ENCODE results near the gene ELMO1. TPM values are rescaled to one million over a fixed set of nuclear protein-coding genes. Genes with fewer than 3 reads are reported as not detected.

Gene ELMO1
- total RNA-seq, 1 experiment from 2014 or later = not detected

DNA sequence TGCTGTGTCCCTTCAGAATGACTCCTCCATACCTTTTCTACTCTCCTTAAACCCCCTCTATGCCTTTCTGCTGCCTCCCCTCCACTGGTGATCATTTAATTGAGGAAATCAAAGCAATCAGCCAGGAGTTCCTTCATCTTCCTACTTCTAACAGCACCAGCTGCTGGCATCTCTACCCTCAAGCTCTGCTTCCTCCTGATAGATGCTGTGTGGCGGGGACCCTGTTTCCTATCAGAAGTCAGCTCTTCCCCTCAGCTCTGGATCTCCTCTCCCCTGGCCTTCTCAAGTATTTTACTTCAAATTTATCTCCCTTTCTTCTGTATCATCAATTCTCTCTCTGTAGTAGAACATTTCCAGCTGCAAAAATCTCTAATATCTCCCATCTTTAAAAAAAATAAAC, 183.7 kb downstream of the ELMO1 start:
- no peak for DNase-seq
- Histone ChIP-seq H3K9me3 (no peaks in the 10 kb centered on the region), H3K27me3 (no peaks in the 10 kb centered on the region), H3K36me3 (no peaks in the 10 kb centered on the region), H3K4me3 (no peak overlapping the region)

DNA sequence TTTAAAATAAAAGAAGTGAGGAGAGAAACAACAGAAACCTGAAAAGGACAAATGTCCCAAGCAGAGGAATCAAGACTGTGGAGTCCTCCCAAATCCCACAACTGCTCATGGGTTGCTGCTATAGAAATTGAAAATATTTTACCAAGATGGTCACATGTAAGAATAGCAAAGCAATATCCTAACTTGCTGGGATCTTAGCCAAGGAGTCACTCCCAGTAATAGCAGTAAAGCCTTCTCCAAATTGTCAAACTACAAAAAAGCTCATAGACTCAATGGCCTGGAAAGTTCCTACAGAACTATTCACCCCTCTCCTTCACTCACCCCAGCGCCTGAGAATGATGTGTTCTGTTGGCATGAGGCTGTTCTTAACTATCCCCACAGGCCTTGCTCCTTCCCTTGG, 186.5 kb downstream of the ELMO1 start:
- Histone ChIP-seq H3K9me3 (no peaks in the 10 kb centered on the region), H3K27me3 (peaks cover 3% of the 10 kb centered on the region; the same call in 1 of the 2 replicates), H3K36me3 (no peaks in the 10 kb centered on the region), H3K4me3 (no peak overlapping the region)
- no peak for DNase-seq

DNA sequence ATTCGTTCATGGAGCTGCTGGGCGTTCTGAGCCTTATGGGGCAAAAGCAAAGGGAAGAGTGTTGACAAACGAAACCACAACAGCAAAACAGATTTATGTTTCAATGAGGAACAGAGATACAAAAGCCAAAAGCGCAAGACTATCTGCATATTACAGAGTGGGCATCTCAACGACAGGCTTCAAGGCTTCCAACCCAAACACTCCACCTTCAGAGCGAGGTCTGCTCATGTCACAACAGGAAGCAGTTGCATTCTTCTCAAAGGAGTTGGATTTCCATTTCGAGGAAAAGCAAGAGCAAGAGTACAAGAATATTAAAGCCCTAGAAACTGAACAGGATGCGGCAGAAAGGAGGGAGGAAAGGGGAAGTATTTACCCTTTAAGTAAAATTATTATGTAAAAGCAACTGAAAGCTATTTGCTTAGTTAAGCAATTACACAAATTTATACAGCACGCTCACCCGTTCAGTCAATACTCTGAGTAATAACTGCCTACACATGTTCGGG, 189.3 kb downstream of the ELMO1 start:
- Histone ChIP-seq H3K27me3 (peaks cover 3% of the 10 kb centered on the region; the same call in 1 of the 2 replicates), H3K9me3 (no peaks in the 10 kb centered on the region), H3K4me3 (no peak overlapping the region), H3K36me3 (no peaks in the 10 kb centered on the region)
- no peak for DNase-seq

DNA sequence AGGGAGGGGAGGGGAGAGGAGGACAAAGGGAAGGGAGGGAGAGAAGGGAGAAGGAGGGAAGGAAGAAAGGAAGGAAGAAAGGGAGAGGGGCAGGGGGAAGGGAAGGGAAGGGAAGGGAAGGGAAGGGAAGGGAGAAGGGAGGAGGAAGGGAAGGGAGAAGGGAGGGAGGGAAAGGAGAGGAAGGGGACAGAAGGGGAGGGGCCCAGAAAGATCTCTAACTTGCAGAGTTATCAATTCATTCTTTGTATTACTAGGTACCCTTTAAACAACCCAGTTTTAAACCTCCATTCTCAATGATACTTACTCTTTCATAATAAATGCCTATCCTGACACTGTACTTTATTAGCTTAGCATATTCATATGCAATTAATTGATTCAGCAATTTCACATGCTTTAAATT, 192.0 kb downstream of the ELMO1 start:
- no peaks in the 10 kb centered on the region for H3K9me3 ChIP-seq
- no peaks in the 10 kb centered on the region for H3K36me3 ChIP-seq
- no peak overlapping the region for H3K4me3 ChIP-seq
- DNase-seq = no peak
- H3K27me3 ChIP-seq = peaks cover 3% of the 10 kb centered on the region; the same call in 1 of the 2 replicates

DNA sequence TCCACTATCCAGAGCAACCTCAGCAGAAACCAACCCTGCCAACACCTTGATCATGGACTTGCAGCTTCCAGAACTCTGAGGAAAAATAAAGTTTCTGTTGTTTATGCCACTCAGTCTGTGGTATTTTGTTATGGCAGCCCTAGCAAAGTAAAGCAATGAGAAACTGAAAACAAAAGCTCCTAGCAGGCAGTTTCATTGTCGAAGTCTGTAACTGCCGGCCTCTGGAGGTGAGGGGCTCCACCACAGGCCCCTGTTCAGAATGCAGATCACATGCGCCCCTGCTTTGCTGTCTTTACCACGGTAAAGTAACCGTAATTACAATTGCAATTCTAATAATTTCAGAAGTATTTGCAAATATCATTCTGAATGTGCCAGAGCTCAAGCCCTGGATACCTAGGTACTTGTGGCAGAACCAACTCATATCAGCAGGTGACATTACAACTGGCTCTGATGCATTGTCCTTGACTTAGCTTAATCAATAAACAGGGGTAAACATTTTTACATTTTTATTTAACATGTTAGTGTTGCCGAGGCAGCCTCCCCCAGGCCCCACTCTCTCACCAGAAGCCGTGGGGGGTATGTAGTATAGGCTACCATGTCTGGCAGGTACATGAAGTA, 193.2 kb downstream of the ELMO1 start:
- peaks cover 3% of the 10 kb centered on the region; the same call in 1 of the 2 replicates for H3K27me3 ChIP-seq
- no peaks in the 10 kb centered on the region for H3K36me3 ChIP-seq
- no peak for DNase-seq
- no peaks in the 10 kb centered on the region for H3K9me3 ChIP-seq
- H3K4me3 ChIP-seq = no peak overlapping the region

DNA sequence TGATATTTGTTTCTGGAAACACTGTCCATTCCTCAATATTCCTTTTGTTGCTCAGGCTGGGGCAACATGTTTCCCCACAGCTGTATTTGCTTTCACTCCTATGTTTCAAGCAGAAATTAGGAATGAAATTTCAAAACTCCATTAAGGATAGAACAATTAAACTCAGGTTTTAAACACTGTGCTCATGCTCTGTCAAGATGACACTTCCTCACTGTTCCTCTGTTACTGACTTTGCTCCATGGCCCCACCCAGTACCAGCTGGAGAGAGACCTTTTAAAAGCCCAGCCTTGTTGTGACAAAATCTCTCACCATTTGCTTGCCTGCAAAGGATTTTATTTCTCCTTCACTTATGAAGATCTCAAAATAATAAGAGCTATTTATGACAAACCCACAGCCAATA, 197.4 kb downstream of the ELMO1 start:
- Histone ChIP-seq H3K36me3 (no peaks in the 10 kb centered on the region), H3K4me3 (no peak overlapping the region), H3K27me3 (no peaks in the 10 kb centered on the region), H3K9me3 (no peaks in the 10 kb centered on the region)
- DNase-seq = no peak

DNA sequence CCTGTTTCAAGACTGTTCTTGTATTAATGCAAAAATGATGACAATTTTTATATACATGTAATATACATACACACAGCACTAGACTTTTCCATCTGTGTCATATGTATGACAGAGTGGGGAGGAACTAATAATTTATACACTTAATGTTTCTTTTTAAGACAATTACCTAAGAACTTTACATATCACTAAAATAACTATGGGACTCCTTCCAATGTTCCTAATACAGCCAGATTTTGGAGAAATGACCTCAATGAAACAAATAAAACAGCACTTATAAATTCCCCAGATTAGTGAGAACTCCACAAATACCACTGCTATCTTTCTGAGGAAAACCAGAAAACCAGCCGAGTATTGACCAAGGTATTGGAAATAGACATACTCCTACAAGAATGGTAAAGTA, 199.4 kb downstream of the ELMO1 start:
- Histone ChIP-seq H3K36me3 (no peaks in the 10 kb centered on the region), H3K4me3 (no peak overlapping the region), H3K27me3 (no peaks in the 10 kb centered on the region), H3K9me3 (no peaks in the 10 kb centered on the region)
- no peak for DNase-seq

DNA sequence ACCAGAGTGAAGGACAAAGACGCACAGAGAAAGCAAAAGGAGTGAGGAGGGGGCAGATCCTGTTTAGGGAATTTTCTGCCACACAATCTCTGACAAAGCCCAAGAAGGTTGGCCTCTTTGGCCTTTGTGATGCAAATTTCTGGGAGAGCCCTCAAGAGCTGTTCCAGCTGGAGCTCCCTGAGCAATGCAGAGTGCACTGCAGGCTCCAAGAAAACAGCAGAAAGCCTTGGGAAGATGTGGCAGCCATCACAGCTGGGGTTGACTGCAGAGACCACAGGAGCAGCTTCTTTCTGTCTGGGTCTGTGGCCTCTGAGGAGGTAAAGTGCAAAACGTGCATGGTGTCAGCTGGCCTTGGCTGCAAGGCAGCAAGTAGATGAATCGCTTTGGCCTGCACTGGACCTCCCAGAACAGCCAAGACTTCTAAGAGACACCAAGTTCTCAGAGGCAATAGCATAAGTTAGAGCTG, 200.2 kb downstream of the ELMO1 start:
- H3K4me3 ChIP-seq = no peak overlapping the region
- H3K27me3 ChIP-seq = no peaks in the 10 kb centered on the region
- DNase-seq = no peak
- no peaks in the 10 kb centered on the region for H3K9me3 ChIP-seq
- H3K36me3 ChIP-seq = no peaks in the 10 kb centered on the region

DNA sequence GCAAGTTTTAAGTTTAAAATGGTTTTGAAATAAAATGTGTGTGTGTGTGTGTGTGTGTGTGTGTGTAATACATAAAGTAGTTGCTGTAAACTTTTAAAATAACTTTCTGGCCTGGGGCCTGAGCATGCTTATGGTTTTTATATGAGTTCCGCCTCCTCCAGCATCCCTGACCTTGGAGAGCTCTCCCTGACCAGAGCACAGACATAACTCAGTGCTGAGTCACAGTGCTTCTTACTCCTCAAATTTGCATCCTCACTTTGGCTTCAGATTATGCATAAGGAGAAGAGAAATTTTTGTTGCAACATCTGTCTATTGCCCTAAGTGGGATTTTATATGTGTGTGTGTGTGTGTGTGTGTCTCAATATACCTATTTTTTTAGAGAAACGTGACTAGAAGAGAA, 200.8 kb downstream of the ELMO1 start:
- H3K36me3 ChIP-seq = no peaks in the 10 kb centered on the region
- peak; percentile 41 for DNase-seq

DNA sequence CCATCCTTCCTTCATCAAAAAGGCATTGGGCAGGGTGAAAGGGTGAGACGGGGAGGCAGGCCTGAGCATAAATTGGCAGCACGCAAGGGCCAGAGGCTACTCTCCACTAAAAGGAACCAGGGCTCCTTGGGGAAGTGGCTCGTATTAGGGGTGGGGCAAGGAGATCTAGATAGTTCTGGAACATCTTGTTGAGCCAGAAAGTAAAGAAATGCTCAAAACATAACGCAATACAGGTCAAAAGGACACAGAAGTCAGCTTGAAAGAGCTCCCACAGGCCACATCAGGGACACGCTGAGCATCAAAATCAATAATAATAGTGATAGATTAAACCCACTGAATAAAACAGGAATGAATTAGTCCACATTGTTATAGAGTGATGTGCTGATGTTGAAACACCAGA, 203.1 kb downstream of the ELMO1 start:
- no peaks in the 10 kb centered on the region for H3K27me3 ChIP-seq
- no peaks in the 10 kb centered on the region for H3K36me3 ChIP-seq
- no peaks in the 10 kb centered on the region for H3K9me3 ChIP-seq
- H3K4me3 ChIP-seq = no peak overlapping the region
- DNase-seq = no peak

More for the DNA sequence above, 200.8 kb downstream of the ELMO1 start:
- H3K4me3 ChIP-seq = no peak overlapping the region
- H3K27me3 ChIP-seq = no peaks in the 10 kb centered on the region
- no peaks in the 10 kb centered on the region for H3K9me3 ChIP-seq

DNA sequence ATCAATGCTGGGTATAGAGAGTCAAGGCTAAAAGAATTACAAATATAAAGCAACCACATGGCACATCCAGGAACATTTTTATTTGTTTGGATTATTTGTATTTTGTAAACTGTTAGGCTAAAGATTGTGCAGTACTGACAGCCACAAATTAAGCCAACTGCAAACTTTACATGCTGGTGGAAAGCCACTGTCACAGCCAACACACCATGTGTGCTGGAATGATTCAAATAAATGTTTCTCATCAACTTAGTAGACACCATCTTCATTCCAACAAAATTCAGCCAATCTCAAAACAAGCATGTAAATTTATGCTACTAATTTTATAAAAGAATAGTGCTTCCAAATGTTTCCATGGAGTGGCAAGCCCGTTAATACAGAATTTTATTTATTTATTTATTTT, 211.8 kb downstream of the ELMO1 start:
- no peak for DNase-seq
- Histone ChIP-seq H3K36me3 (no peaks in the 10 kb centered on the region), H3K4me3 (no peak overlapping the region), H3K27me3 (no peaks in the 10 kb centered on the region), H3K9me3 (no peaks in the 10 kb centered on the region)

DNA sequence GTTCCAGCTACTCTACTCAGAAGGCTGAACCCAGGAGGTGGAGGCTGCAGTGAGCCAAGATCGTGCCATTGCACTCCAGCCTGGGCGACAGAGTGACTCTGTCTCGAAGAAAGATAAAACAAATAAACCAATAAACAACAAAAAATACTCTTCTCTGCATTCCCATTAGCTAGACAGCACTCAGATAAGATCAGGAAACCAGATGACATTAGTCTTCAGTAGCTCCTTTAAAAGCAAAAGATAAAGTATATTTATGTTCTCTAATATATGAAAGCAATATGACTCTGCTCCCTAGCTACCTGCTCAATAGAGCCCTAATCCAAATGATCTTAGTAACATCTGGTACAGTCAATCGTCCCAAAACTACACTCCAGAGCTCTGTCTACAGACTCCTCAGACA, 212.9 kb downstream of the ELMO1 start:
- Histone ChIP-seq H3K27me3 (no peaks in the 10 kb centered on the region), H3K4me3 (no peak overlapping the region), H3K9me3 (no peaks in the 10 kb centered on the region), H3K36me3 (no peaks in the 10 kb centered on the region)
- no peak for DNase-seq

DNA sequence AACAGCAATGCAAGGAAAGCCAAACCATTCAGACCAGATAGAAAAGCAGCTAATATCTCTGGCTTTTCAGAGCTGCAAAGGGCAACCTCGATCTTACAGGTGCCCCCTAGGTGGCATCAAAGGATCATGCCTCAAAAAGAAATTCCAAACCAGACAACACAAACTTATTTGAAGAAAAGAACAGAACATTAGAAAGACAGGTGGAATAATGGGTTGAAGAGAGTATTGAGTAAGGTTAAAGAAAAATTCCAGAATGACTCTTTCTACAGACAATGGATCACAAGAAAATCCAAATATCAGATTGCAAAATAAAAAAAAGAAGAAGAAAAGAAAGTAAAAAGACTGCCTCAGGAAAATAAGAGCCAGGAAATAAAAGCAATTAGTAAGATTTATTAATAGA, 213.7 kb downstream of the ELMO1 start:
- Histone ChIP-seq H3K36me3 (no peaks in the 10 kb centered on the region), H3K9me3 (no peaks in the 10 kb centered on the region), H3K27me3 (no peaks in the 10 kb centered on the region), H3K4me3 (no peak overlapping the region)
- DNase-seq = no peak

DNA sequence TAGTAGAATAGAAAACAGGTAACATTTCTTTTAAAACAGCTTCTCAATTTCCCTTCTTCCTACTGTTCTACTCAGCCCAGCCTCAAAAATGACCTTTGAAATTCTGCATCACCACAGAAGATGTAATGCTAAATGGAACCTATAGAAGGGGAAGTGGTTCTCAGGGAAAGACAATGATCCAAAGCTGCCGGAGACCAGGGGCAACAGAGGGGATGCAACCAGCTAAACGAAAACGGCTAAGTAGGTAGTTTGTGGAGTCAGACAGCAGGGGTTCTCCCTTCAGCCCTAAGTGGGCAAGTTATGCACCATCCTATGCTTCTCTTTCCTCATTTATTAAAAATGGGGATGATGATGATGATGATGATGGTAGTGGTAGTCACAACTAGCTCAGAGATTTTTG, 214.3 kb downstream of the ELMO1 start:
- H3K36me3 ChIP-seq = no peaks in the 10 kb centered on the region
- no peaks in the 10 kb centered on the region for H3K9me3 ChIP-seq
- DNase-seq = no peak
- no peaks in the 10 kb centered on the region for H3K27me3 ChIP-seq
- H3K4me3 ChIP-seq = no peak overlapping the region

DNA sequence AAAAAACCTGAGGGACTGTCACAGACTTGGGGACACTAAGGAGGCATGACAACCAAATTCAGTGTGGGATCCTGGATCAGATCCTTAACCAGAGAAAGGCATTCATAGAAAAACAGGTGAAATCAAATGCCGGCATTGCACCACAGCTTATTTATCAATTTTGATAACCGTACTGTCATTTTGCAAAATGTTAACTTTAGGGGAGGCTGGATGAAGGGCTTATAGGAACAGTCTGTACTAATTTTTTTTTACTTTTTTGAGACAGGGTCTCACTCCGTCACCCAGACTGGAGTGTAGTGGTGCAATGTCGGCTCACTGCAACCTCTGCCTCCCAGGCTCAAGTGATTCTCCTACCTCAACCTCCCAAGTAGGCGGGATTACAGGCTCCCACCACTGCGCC, 217.1 kb downstream of the ELMO1 start:
- Histone ChIP-seq H3K27me3 (no peaks in the 10 kb centered on the region), H3K9me3 (no peaks in the 10 kb centered on the region), H3K4me3 (no peak overlapping the region), H3K36me3 (no peaks in the 10 kb centered on the region)
- DNase-seq = no peak

DNA sequence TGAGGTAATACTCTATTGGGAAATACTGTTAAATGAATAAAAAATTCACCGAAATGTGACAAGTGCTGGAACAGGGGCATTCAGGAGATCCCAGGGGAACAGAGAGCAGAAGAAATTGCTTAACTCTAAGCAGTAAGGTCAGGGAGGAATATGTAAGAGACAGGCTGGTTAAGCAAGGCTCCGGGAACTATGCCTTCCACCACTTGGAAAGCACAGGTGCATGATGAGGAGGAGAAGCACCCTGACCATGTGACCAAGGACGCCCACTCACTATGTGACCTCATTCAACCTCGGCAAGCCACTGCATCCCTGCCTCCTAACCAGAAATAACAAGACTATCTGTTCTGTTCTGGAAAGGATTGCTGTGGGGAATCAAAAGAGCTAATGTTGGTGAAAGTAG, 218.4 kb downstream of the ELMO1 start:
- no peak for DNase-seq

DNA sequence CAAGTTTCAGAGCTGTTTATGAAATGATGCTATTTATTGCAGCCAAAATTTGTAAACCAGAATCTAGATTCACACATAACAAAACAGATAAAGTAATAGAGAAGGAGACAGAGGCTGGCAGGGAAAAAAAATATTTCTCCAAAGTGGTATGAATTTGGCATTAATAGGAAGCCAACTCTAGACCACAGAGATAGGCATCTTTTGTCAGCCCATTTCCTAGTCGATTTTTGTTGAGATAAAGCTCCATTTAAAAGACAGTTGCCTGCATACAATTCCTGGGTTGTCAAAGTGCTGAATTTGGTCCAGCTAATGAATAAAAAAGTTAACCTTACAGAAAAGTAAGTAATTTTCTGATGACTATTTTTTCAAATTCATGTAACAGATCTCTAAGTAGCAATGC, 219.3 kb downstream of the ELMO1 start:
- Histone ChIP-seq H3K4me3 (no peak overlapping the region), H3K36me3 (no peaks in the 10 kb centered on the region), H3K9me3 (no peaks in the 10 kb centered on the region), H3K27me3 (no peaks in the 10 kb centered on the region)
- DNase-seq = no peak

More for the DNA sequence above, 218.4 kb downstream of the ELMO1 start:
- Histone ChIP-seq H3K4me3 (no peak overlapping the region), H3K9me3 (no peaks in the 10 kb centered on the region), H3K27me3 (no peaks in the 10 kb centered on the region), H3K36me3 (no peaks in the 10 kb centered on the region)

DNA sequence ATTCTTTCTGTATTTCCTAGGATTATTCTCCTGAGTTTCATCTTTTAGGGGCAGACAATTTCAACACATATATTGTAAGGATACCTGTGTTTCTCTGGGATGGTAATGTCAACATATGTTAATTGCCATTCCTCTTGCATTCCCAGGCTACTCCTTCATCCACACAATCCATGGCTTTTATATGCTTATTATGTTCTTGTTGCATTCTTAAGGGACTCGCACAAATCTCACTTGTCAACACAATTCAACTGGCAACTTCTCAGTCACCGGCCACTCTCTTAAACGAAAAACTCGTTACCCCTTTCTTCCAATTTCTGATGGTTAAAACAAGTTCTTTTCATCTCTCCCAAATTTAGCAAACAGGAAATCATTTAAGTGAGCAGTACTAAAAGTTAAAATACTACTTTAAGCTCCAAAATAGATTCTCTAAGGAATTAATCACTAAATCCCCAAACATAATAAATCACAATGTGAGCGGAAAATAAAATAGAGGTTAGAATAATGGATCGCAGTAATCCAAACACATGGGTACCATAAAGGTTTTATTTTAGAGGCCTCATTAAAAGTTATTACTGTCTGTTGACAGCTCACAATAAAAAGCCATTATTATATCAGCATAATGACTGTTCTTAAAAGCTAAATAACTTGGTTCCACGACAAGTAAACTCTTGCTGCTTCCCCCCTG, 223.2 kb downstream of the ELMO1 start:
- no peak for DNase-seq
- H3K36me3 ChIP-seq = no peaks in the 10 kb centered on the region
- H3K9me3 ChIP-seq = no peaks in the 10 kb centered on the region
- no peak overlapping the region for H3K4me3 ChIP-seq
- no peaks in the 10 kb centered on the region for H3K27me3 ChIP-seq
